DOHH2 (cell line): ENCODE data around the gene CIAO3.

ENCODE experiments used
- H3F3A ChIP-seq: fragments of 200-600 bp; sonication (generic), shearing (Covaris generic); 2 replicates; pipeline ENCODE4 v1.6.0; 2016; ENCODE audit warnings: antibody characterized with exemption, mild to moderate bottlenecking; ENCODE audit not compliant: control insufficient read depth, insufficient read depth
- H3K27ac ChIP-seq: fragments of 200-600 bp; sonication (generic); 2 replicates; pipeline ENCODE4 v1.5.1; 2014; ENCODE audit warnings: low read depth, mild to moderate bottlenecking, low read length, moderate library complexity
- H3K27me3 ChIP-seq: fragments of 200-600 bp; sonication (generic); 2 replicates; pipeline ENCODE4 v1.6.1; 2014; ENCODE audit warnings: mild to moderate bottlenecking, low read length, mixed read lengths; ENCODE audit not compliant: control insufficient read depth
- H3K36me3 ChIP-seq: fragments of 200-600 bp; sonication (generic); 2 replicates; pipeline ENCODE4 v1.6.1; 2014; ENCODE audit warnings: mild to moderate bottlenecking, low read length, moderate library complexity, mixed read lengths; ENCODE audit not compliant: control insufficient read depth
- H3K4me1 ChIP-seq: fragments of 200-600 bp; sonication (generic); 2 replicates; pipeline ENCODE4 v1.6.1; 2014; ENCODE audit warnings: mild to moderate bottlenecking, low read length, mixed read lengths; ENCODE audit not compliant: control insufficient read depth
- H3K4me2 ChIP-seq: fragments of 200-600 bp; sonication (generic); 2 replicates; pipeline ENCODE4 v1.6.0; 2014; ENCODE audit warnings: mild to moderate bottlenecking, low read length, moderate library complexity
- H3K4me3 ChIP-seq: fragments of 200-600 bp; sonication (generic); 2 replicates; pipeline ENCODE4 v1.5.1; 2014; ENCODE audit warnings: mild to moderate bottlenecking, low read length, mixed read lengths
- H3K79me2 ChIP-seq: fragments of 200-600 bp; sonication (generic); 2 replicates; pipeline ENCODE4 v1.6.1; 2014; ENCODE audit warnings: mild to moderate bottlenecking, low read length, mixed read lengths; ENCODE audit not compliant: control insufficient read depth
- H3K9me2 ChIP-seq: fragments of 200-600 bp; sonication (generic); replicated peaks from 2 replicates; pipeline ENCODE4 v1.6.1; 2014; ENCODE audit warnings: mild to moderate bottlenecking, low read length, mixed read lengths; ENCODE audit not compliant: control insufficient read depth
- H3K9me3 ChIP-seq: fragments of 200-600 bp; sonication (generic); 2 replicates; pipeline ENCODE4 v1.6.1; 2014; ENCODE audit warnings: antibody characterized with exemption, low read length, mixed read lengths; ENCODE audit not compliant: control insufficient read depth, insufficient read depth
- H4K20me1 ChIP-seq: fragments of 200-600 bp; sonication (generic); 2 replicates; pipeline ENCODE4 v1.6.0; 2014; ENCODE audit warnings: low read depth, mild to moderate bottlenecking, antibody characterized with exemption, low read length, moderate library complexity; ENCODE audit not compliant: control insufficient read depth, insufficient read depth
- EZH2phosphoT487 ChIP-seq: fragments of 200-600 bp; sonication (generic); IDR thresholded peaks from 2 replicates; pipeline ENCODE4 v1.6.1; 2017; ENCODE audit warnings: borderline replicate concordance, mild to moderate bottlenecking, antibody characterized with exemption, low read length, moderate library complexity, mixed read lengths
- TF ChIP-seq, protein P1 (sequence below): fragments of 200-600 bp; sonication (generic); IDR thresholded peaks from one replicate; pipeline ENCODE4 v1.5.1; 2014; ENCODE audit warnings: antibody characterized with exemption, mild to moderate bottlenecking, low read depth, low read length; ENCODE audit not compliant: poor library complexity, severe bottlenecking

Gene CIAO3

DNA sequence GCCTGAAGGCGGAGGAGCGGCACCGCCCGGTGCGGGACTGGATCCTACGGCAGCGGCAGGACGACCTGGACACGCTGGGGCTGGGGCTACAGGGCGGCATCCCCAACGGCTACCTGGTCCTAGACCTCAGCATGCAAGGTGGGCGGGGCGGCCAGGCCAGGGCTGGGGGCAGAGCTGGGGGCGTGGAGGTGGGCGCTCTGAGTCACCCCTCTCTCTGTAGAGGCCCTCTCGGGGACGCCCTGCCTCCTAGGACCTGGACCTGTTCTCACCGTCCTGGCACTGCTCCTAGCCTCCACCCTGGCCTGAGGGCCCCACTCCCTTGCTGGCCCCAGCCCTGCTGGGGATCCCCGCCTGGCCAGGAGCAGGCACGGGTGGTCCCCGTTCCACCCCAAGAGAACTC, 27.6 kb upstream of the CIAO3 start:
- Histone ChIP-seq H4K20me1 (no peaks in the 10 kb centered on the region), H3K9me2 (no peaks in the 10 kb centered on the region), H3K27ac (no peak overlapping the region), H3K4me2 (no peak overlapping the region), H3K4me3 (no peak overlapping the region), H3K4me1 (no peaks in the 10 kb centered on the region), H3K36me3 (no peaks in the 10 kb centered on the region), H3K79me2 (no peaks in the 10 kb centered on the region), H3K9me3 (no peaks in the 10 kb centered on the region), H3F3A (no peaks in the 10 kb centered on the region), H3K27me3 (no peaks in the 10 kb centered on the region)
- no peak for TF ChIP-seq EZH2phosphoT487
- TF ChIP-seq, protein P1, sequence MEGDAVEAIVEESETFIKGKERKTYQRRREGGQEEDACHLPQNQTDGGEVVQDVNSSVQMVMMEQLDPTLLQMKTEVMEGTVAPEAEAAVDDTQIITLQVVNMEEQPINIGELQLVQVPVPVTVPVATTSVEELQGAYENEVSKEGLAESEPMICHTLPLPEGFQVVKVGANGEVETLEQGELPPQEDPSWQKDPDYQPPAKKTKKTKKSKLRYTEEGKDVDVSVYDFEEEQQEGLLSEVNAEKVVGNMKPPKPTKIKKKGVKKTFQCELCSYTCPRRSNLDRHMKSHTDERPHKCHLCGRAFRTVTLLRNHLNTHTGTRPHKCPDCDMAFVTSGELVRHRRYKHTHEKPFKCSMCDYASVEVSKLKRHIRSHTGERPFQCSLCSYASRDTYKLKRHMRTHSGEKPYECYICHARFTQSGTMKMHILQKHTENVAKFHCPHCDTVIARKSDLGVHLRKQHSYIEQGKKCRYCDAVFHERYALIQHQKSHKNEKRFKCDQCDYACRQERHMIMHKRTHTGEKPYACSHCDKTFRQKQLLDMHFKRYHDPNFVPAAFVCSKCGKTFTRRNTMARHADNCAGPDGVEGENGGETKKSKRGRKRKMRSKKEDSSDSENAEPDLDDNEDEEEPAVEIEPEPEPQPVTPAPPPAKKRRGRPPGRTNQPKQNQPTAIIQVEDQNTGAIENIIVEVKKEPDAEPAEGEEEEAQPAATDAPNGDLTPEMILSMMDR: no peak

DNA sequence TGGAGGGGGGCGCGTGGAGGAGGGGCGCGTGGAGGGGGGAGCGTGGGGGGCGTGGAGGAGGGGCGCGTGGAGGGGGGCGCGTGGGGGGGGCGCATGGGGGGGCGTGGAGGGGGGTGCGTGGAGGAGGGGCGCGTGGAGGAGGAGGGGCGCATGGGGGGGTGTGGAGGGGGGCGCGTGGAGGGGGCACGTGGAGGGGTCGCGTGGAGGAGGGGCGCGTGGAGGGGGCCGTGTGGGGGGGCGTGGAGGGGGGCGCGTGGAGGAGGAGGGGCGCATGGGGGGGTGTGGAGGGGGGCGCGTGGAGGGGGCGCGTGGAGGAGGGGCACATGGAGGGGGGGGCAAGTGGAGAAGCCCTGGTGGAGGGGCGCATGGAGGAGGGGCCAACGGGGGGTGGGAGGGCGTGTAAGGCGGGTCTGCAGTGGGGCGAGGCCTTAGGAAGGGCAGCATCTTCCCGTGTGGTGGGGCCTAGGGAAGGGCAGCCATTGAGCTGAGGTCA, 27.0 kb upstream of the CIAO3 start:
- TF ChIP-seq, protein P1: no peak
- TF ChIP-seq EZH2phosphoT487: no peak
- Histone ChIP-seq H3K9me2 (no peaks in the 10 kb centered on the region), H3K4me1 (no peaks in the 10 kb centered on the region), H3F3A (no peaks in the 10 kb centered on the region), H3K79me2 (no peaks in the 10 kb centered on the region), H3K4me2 (no peak overlapping the region), H3K27ac (no peak overlapping the region), H3K4me3 (no peak overlapping the region), H3K36me3 (no peaks in the 10 kb centered on the region), H3K9me3 (no peaks in the 10 kb centered on the region), H4K20me1 (no peaks in the 10 kb centered on the region), H3K27me3 (no peaks in the 10 kb centered on the region)

DNA sequence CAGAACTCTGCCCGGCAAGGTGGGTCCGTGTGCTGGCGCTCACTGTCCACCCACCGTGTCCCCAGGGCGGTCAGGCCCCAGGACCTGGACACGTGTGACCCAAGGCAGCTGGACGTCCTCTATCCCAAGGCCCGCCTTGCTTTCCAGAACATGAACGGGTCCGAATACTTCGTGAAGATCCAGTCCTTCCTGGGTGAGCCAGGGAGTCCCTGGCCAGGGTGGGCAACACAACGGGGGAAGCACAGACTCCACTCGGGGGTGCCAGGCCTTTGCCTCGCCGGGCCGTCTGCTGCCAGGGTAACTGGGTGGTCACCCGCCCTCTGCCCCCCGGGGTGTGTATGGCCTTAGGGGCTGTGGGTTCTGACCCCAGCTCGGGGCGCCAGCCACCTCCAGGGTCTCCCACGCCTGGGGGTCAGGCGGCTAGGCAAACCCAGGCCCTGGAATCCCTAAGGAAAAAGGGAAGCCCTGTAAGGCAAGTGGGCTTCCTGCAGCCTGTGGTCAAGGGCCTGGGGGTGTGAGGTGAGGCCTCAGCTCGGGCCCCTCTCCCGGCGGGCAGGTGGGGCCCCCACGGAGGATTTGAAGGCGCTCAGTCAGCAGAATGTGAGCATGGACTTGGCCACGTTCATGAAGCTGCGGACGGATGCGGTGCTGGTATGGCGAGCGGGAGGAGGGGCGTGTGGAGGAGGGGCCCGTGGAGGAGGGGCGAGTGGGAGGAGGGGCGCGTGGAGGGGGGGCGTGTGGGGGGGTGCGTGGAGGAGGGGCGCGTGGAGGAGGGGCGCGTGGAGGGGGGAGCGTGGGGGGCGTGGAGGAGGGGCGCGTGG, 26.2 kb upstream of the CIAO3 start:
- Histone ChIP-seq H3K36me3 (no peaks in the 10 kb centered on the region), H3K4me2 (no peak overlapping the region), H3K27ac (no peak overlapping the region), H3K27me3 (no peaks in the 10 kb centered on the region), H3K4me3 (no peak overlapping the region), H3K9me2 (no peaks in the 10 kb centered on the region), H3K79me2 (no peaks in the 10 kb centered on the region), H3K4me1 (no peaks in the 10 kb centered on the region), H4K20me1 (no peaks in the 10 kb centered on the region), H3F3A (no peaks in the 10 kb centered on the region), H3K9me3 (no peaks in the 10 kb centered on the region)
- TF ChIP-seq, protein P1: no peak
- TF ChIP-seq EZH2phosphoT487: no peak
